SKM-1 treated with dmso at 0.1 percent for 144 hours (cell line): ENCODE results near the gene OVOL3.
"Not testable (repeated sequence)": the region's sequence is repeated elsewhere in the genome, so short reads cannot be mapped to it uniquely, and the experiment has no call there.

Source experiments
- DNase-seq: peaks from one replicate; lab custom pipeline; 2025; ENCODE audit not compliant: unreplicated experiment; lab: John Stamatoyannopoulos, UW

The OVOL3 gene

DNA sequence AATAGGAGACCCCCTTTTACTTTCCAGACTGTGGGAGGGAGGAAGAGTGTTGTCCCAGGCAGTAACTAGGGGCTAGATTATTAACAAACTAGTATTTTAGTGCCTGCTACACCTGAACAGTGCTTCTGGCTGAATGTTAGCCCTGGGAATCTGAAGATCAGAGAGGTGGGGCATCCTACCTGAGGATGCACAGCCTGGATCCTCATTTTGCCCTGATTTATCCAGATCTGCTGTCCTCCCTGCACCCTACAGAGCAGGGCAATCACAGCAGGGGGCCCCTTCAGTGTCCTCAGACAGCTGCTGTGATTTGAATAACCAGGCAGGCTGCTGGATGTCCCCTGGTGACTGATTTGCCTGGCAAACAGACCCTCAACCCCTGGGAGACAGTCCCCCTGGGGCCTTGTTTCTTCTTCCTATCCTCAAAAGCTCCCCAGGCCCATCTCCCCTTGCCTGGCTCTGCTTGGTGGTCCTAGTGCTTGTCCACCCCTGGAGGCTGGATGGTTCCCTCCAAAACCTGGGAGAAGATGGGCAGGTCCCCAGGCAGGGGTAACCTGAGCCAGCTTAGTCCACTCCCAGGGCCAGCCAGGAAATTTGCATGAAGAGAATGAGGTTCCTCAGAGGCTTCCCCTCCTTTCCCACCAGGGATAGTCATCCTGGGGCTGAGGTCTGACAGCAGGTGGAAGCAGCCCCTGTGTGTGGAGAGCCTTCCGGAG, at the start of gene OVOL3:
Gene OVOL3 (plus strand): TSS at position 657 of the 713 bp plus-strand sequence. CDS start 60 bp downstream, outside the sequence.
- no peak for DNase-seq

- no peak for DNase-seq
Measured at GRCh38 chr19:36061367-36061766, 49.6 kb upstream of the OVOL3 start.

DNA sequence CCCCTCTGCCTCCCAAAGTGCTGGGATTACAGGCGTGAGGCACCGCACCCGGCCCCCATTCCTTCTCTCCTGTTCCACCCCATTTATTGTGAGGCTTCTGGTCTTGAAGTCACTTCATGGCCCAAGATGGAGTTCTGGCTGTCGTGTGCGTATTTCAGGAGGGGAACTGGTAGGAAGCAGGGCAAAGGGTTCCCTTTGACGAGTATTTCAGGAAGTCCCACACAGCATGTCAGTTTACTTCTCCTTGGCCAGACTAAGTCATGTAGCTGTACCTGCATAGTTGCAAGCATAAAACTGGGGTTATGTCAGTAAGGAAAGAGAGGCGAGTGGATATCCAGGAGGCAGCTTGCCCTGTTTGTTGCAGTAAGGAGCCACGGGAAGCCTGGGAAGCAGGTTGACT, 46.1 kb upstream of the OVOL3 start:
- DNase-seq = no peak

DNA sequence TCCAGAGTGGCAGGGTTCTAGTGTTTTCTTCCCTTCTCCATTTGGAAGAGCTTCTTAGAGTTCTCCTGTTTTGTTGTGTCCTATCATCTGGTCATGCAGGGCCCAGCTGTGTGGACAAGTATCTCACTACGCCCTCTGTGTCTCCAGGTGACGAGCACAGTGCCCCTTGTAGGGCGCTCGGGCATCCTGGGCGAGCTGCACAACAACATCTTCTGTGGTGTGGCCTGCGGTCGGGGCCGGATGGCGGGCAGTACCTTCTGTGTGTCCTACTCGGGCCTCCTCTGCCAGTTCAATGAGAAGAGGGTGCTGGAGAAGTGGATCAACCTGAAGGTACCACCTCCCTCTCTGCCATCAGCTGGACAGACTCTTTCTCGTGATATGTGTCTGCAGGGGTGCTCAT, 43.3 kb upstream of the OVOL3 start:
- no peak for DNase-seq

GRCh38 chr19:36068810-36069499, 42.0 kb upstream of the OVOL3 start:
- DNase-seq = not testable (repeated sequence)

GRCh38 chr19:36072081-36072480, 38.9 kb upstream of the OVOL3 start:
- no peak for DNase-seq

DNA sequence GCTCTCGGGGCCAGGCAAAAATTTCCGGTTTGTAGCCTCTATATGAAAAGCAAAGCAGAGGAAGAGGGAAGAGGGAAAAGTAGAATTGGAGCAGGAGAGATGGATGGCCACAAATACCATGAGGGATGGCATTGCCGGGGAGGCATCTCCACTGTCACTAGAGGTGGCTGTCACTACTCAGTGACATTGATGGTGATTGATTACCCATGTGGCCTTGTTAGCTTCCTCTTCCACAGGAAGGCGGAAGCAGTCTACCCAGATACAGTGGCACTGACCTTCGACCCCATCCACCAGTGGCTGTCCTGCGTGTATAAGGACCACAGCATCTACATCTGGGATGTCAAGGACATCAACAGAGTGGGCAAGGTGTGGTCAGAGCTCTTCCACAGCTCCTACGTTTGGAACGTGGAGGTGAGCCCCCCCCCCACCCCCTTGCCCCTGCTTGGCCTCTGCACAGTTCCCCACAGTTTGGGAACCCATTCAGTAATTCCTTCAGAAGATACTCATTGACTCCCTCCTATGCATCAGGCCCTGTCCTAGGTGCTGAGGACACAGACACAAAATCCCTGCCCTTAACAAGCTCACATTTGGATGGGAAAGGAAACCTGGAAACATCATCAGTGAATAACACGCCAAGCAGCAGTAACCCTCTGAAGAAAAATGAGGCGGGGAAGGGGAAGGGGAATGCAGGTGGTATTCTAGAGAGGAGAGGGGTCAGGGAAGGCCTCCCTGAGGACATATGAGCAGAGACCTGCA, 37.6 kb upstream of the OVOL3 start:
- no peak for DNase-seq

- no peak for DNase-seq
Measured at GRCh38 chr19:36079389-36079945, 31.5 kb upstream of the OVOL3 start.

GRCh38 chr19:36081385-36081784, 29.6 kb upstream of the OVOL3 start:
- DNase-seq = no peak

GRCh38 chr19:36081894-36082293, 29.0 kb upstream of the OVOL3 start:
- DNase-seq = no peak

DNA sequence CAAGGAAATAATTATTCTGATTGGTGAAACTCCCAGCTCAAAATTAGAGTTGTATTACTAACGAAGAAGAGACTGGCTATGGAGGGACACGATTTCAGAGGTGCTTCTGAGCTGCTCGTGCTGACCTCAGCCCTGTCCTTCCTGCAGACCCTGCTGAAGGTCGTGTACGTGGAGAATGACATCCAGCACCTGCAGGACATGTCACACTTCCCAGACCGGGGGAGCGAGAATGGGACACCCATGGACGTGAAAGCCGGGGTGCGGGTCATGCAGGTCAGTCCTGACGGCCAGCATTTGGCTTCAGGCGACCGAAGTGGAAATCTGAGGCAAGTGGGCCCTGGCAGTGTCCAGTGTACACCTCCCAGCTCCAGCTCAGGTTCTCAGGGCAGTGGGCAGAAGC, 28.0 kb upstream of the OVOL3 start:
- no peak for DNase-seq

GRCh38 chr19:36084231-36085009, 26.5 kb upstream of the OVOL3 start:
- no peak for DNase-seq

GRCh38 chr19:36086326-36086725, 24.6 kb upstream of the OVOL3 start:
- DNase-seq = no peak

- DNase-seq = no peak
Measured at GRCh38 chr19:36089847-36090246, 21.1 kb upstream of the OVOL3 start.

DNA sequence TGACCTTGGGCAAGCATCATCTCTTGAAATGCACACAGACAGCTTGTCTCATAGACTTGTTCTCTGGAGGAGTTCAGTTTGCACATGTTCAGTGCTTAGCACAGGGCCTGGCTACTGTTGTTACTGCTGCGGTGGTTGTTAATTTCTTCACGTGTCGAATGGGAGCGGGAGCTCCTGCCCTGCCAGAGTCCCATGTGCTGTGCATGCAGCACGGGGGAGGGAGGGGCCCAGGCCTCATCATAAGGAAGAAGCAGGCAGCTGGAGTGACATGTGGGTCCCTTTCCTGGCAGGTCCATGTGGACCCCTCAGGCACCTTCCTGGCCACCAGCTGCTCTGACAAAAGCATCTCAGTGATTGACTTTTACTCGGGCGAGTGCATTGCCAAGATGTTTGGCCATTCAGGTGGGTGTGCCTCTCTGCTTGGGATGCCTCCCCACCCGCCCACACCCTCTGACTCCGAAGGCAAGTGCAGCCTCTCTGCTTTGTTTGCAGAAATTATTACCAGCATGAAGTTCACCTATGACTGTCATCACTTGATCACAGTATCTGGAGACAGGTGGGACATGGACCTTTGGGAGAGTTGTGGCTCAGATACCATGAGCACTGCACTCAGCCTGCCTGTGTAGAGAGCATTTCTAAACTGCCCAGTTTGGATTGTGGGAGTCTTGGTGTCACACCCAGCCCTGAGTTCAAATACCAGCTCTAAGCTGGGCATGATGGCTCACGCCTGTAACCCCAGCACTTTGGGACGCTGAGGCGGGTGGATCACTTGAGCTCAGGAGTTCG, 19.8 kb upstream of the OVOL3 start:
- DNase-seq = no peak

- no peak for DNase-seq
Measured at GRCh38 chr19:36092566-36092965, 18.4 kb upstream of the OVOL3 start.

- DNase-seq = no peak
Measured at GRCh38 chr19:36093146-36093662, 17.7 kb upstream of the OVOL3 start.

GRCh38 chr19:36093687-36094086, 17.3 kb upstream of the OVOL3 start:
- no peak for DNase-seq

- no peak for DNase-seq
Measured at GRCh38 chr19:36097036-36097435, 13.9 kb upstream of the OVOL3 start.
